GM23248 (cell line): ENCODE measurements around the gene C2CD4C.

ENCODE experiments used
- EZH2 ChIP-seq: fragments of 200-600 bp; sonication (generic); IDR thresholded peaks from 2 replicates; pipeline ENCODE4 v1.6.1; 2018; ENCODE audit warnings: antibody characterized with exemption, mild to moderate bottlenecking; ENCODE audit not compliant: insufficient read depth, poor library complexity, severe bottlenecking
- EZH2phosphoT487 ChIP-seq: fragments of 200-600 bp; sonication (generic); IDR thresholded peaks from 2 replicates; pipeline ENCODE4 v1.6.1; 2018; ENCODE audit warnings: antibody characterized with exemption, moderate library complexity, mild to moderate bottlenecking, low read depth; ENCODE audit not compliant: insufficient read depth

- TF ChIP-seq EZH2 (no peak), EZH2phosphoT487 (no peak)
These were observed 46.8 kb downstream of the C2CD4C start for GRCh38 chr19:362154-362553.
